HG03354 (cell line): Measurements from ENCODE around the gene CHRNB4.
"Not testable (repeated sequence)": the region's sequence is repeated elsewhere in the genome, so short reads cannot be mapped to it uniquely, and the experiment has no call there.

Source experiments
- ATAC-seq: cut with Tn5 transposase; IDR thresholded peaks from one replicate; pipeline ENCODE4 v1.9.1; 2021; ENCODE audit warnings: mild to moderate bottlenecking; ENCODE audit not compliant: unreplicated experiment, poor library complexity, severe bottlenecking

The CHRNB4 gene

GRCh38 chr15:78619022-78619950, 21.7 kb downstream of the CHRNB4 start:
- ATAC-seq, result no peak

GRCh38 chr15:78618490-78618934, 22.5 kb downstream of the CHRNB4 start:
- no peak for ATAC-seq

DNA sequence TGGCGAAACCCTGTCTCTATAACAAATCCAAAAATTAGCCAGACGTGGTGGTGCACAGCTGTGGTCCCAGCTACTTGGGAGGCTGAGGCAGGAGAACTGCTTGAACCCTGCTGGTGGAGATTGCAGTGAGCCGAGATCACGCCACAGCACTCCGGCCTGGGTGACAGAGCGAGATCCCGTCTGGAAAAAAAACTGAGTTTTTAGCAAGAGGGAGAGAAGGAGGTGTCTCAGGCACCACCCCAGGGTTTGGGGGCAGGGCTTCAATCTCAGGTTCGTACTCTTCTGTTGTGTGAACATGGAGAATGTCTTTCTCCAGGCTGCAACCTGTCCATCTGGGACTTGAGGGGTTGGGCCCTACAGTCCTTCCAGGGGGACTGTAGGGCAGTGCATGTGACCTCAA, 22.9 kb downstream of the CHRNB4 start:
- ATAC-seq, result no peak

DNA sequence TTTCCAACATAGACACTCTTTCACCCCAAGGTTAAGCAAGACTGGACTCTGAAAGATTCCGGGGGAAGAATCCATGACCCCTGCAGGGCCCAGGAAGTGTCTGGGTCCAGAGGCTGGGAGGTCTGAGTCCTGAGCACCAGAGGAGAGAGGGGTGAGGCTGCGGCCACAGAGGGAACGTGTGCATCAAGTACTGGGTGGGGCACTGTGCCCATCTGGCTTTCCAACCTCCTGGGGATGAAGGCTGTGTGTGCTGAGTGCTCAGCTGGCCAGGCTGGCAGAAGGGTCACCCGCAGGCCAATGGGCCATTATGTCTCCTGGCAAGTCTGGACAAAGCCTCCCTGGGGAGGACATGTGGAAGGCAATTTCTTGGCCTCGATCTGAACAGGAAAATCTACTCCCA, 23.5 kb downstream of the CHRNB4 start:
- no peak for ATAC-seq

DNA sequence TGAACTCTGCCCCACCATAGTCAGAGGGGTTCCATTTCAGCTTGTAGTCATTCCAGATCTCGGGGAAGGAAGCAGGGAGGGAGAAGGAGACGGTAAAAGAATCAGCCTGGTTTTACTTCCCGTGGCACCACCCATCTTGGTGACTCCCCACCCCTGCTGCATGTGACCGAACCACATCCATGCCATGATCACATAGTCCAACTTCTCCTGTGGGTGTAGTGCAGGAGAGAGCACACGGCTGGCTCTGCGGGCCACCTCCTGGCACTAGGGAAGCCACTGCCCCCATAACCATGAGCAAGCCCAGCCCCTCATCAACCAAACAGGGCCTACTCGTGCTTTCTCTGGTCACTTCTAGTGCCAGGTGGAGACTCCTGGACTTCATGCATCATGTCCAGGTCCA, 23.9 kb downstream of the CHRNB4 start:
- no peak for ATAC-seq

DNA sequence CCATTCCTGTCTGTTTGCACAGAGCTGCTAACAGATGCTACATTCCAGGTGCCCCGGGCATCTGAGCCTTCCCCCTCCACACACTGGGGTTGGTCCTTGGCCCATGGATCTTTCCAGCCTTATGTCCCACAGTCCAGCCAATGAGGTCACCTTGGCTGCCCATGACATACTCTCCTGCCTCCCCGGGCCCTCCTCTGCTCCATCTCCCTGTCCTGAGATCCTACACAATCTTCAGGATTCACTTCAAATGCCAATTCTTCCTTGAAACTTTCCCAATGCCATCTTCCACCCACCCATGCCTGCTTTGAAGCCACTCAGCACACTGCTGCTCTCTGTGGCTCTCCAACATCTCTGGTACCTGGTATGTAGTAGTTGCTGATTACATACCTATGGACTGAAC, 24.5 kb downstream of the CHRNB4 start:
- ATAC-seq, result no peak

GRCh38 chr15:78615151-78615589, 25.8 kb downstream of the CHRNB4 start:
- no peak for ATAC-seq

- no peak for ATAC-seq
Measured at GRCh38 chr15:78614021-78614420, 27.0 kb downstream of the CHRNB4 start.

DNA sequence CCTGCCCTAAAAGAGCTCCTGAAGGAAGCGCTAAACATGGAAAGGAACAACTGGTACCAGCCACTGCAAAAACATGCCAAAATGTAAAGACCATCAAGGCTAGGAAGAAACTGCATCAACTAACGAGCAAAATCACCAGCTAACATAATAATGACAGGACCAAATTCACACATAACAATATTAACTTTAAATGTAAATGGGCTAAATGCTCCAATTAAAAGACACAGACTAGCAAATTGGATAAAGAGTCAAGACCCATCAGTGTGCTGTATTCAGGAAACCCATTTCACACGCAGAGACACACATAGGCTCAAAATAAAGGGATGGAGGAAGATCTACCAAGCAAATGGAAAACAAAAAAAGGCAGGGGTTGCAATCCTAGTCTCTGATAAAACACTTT, 31.5 kb downstream of the CHRNB4 start:
- ATAC-seq, result not testable (repeated sequence)

- ATAC-seq, result no peak
Measured at GRCh38 chr15:78605680-78606079, 35.3 kb downstream of the CHRNB4 start.

GRCh38 chr15:78605201-78605600, 35.8 kb downstream of the CHRNB4 start:
- ATAC-seq, result no peak

DNA sequence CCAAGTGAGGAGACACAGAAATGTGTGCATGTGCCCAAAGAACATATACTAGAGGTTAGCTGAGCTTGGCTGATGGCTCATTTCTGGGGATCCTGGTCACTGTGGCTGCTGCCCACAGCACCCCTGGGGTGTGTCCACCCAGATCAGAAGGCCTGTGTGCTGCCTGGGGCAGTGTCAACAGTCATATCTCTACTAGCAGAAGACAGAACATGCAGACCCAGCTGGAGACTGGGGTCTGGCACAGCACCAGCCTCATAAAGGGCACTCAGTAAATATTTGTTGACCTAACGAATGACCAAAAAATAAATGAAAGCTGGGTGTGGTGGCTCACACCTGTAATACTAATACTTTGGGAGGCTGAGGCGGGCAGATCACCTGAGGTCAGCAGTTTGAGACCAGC, 36.6 kb downstream of the CHRNB4 start:
- no peak for ATAC-seq

DNA sequence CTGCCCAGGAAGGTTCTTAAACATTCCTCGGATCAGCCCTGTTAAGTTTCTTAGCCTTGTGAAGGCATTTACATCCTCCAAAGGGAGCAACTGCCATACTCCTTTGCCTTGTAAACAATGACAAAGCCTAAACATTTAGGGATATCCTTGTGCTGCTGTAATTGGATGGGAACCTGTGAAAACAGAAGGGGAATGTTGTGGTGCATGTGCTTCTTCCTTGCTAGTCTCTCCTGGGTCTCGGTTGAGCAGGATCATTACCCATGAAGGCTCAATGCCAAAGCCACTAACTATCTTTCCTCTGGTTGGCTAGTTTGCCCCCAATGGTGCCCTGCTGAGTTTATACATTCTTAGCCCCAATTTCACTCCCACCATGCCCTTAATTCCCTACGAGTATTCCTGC, 37.5 kb downstream of the CHRNB4 start:
- ATAC-seq, result no peak

GRCh38 chr15:78599189-78599588, 41.8 kb downstream of the CHRNB4 start:
- ATAC-seq, result no peak

GRCh38 chr15:78598348-78598747, 42.7 kb downstream of the CHRNB4 start:
- no peak for ATAC-seq

GRCh38 chr15:78597583-78597982, 43.4 kb downstream of the CHRNB4 start:
- no peak for ATAC-seq

DNA sequence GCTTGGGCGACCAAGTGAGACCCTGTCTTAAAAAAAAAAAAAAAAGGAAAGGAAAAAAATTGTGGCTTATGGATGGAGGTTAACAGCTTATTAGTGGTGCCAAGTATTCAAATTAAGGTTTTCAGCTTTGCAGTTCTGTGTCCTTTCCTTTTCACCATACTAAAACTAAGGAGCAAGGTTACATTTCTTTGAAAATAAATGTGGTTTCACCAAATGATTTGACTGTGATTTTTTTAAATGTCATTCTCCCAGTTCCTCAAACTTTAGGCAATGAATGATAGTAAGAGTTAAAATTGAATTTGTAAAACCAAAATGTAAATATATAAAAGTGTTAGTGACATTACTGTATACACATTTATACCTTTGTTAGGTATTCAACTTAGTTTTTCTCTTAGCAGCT, 66.1 kb downstream of the CHRNB4 start:
- ATAC-seq, result no peak
